Calu3 (cell line): ENCODE results near the gene SIRT1. TPM values are rescaled to one million over a fixed set of nuclear protein-coding genes. Genes with fewer than 3 reads are reported as not detected.

Experiments
- BruUV-seq: library from RNA; stranded (reverse); fragments of 400-500 nt; replicated peaks from 2 replicates; lab custom pipeline; 2021; lab: Mats Ljungman, UMichigan
- CTCF ChIA-PET: fragments of 300-600 bp; sonication (Branson Sonifier 250); formaldehyde crosslinking; loops from one replicate; lab custom pipeline; 2022; ENCODE audit warnings: antibody characterized with exemption; lab: Charles Lee
- DNase-seq: peaks from one replicate; pipeline ENCODE4 v3.0.0; 2022
- H3K27ac Mint-ChIP-seq: one replicate; pipeline ENCODE4 v1.8.0; 2022; ENCODE audit warnings: mixed read lengths; ENCODE audit not compliant: unreplicated experiment
- H3K27me3 Mint-ChIP-seq: one replicate; pipeline ENCODE4 v1.8.0; 2022; ENCODE audit warnings: mixed read lengths; ENCODE audit not compliant: unreplicated experiment
- H3K36me3 Mint-ChIP-seq: one replicate; pipeline ENCODE4 v1.8.0; 2022; ENCODE audit warnings: mild to moderate bottlenecking, moderate library complexity, mixed read lengths; ENCODE audit not compliant: insufficient read depth, unreplicated experiment
- H3K4me1 Mint-ChIP-seq: one replicate; pipeline ENCODE4 v1.8.0; 2022; ENCODE audit warnings: mild to moderate bottlenecking, low read depth, mixed read lengths; ENCODE audit not compliant: unreplicated experiment
- H3K4me3 Mint-ChIP-seq: one replicate; pipeline ENCODE4 v1.8.0; 2022; ENCODE audit warnings: mild to moderate bottlenecking, low read depth, moderate library complexity, mixed read lengths; ENCODE audit not compliant: unreplicated experiment
- H3K9me3 Mint-ChIP-seq: one replicate; pipeline ENCODE4 v1.8.0; 2022; ENCODE audit warnings: low read depth, mixed read lengths; ENCODE audit not compliant: unreplicated experiment
- CTCF ChIP-seq: fragments of 200-600 bp; IDR thresholded peaks from one replicate; pipeline ENCODE4 v1.8.0; 2022; ENCODE audit warnings: antibody characterized with exemption; ENCODE audit not compliant: unreplicated experiment
- intact Hi-C: fragments of 100-400 bp; cut with micrococcal nuclease; formaldehyde crosslinking; loops from one replicate; pipeline ENCODE4 v1.10.0; 2022; ENCODE audit not compliant: unreplicated experiment
- total RNA-seq: library from RNA; stranded (reverse); gene quantifications from 2 replicates; pipeline ENCODE4 v1.2.3, GENCODE V29; 2022

The SIRT1 gene
- total RNA-seq, 1 experiment from 2014 or later: 26.1 TPM

DNA sequence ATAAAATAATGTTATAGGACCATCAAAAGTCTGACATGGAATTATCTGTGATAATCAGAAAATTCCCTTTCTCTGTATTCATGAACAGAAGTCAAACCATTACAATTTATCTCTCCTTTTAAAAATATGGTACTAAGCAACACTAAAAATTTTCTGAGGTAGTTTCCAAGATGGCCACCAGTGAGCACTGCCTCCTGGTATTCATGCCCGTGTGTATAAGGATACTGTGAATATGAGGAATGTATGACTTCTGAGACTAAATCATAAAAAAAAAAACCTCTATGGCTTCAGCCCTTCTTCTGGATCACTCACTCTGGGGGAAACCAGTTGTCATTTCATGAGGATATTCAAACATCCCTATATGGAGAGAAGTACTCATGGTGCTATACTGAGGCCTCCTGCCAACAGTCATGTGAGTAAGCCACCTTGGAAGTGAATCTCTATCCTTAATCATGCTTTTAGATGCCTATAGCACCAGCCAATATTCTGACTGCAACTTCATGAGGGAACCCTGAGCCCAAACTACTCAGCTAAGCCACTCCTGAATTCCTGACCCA lies 41.1 kb downstream of the SIRT1 start:
- no peak for TF ChIP-seq CTCF
- no peaks in the 10 kb centered on the region for H3K4me1 Mint-ChIP-seq
- no peaks in the 10 kb centered on the region for H3K9me3 Mint-ChIP-seq
- no peak overlapping the region for H3K27ac Mint-ChIP-seq
- CTCF ChIA-PET: no interaction called here
- no peaks in the 10 kb centered on the region for H3K27me3 Mint-ChIP-seq
- H3K4me3 Mint-ChIP-seq: no peak overlapping the region
- BruUV-seq: no TSS peak
- peaks cover 11% of the 10 kb centered on the region for H3K36me3 Mint-ChIP-seq
- DNase-seq: no peak
- intact Hi-C loops: no loop called here

DNA sequence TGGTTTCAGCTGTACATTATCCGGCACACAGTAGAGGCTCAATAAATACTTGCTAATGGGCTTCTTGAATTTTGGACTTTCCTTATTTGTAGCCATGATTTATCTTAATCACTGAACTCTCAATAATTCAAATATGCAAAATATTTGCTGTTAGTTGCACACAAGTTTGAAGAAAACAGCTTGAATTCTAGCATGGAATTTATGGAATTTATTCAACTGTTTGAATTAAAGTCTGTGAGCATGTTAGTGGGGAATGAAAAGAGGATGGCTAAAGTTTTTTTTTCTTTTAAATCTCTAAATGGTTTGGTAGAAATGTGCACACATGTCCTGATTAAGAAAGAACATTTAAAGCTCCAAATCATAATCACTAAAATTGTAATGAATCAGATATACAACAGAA lies 42.5 kb downstream of the SIRT1 start:
- intact Hi-C loops: no loop called here
- Mint-ChIP-seq H3K4me3 (no peak overlapping the region), H3K27me3 (no peaks in the 10 kb centered on the region), H3K4me1 (no peaks in the 10 kb centered on the region), H3K36me3 (peaks cover 11% of the 10 kb centered on the region), H3K9me3 (no peaks in the 10 kb centered on the region), H3K27ac (no peak overlapping the region)
- DNase-seq: no peak
- no TSS peak for BruUV-seq
- no peak for TF ChIP-seq CTCF
- CTCF ChIA-PET: interaction anchor here (0.6 kb wide), 1 partner anchor 9 kb away, joined by 3 read pairs; no protein-coding TSS in a partner anchor

- no peaks in the 10 kb centered on the region for H3K4me1 Mint-ChIP-seq
- no peaks in the 10 kb centered on the region for H3K9me3 Mint-ChIP-seq
- intact Hi-C loops: no loop called here
- H3K27me3 Mint-ChIP-seq: no peaks in the 10 kb centered on the region
- no TSS peak for BruUV-seq
- CTCF ChIA-PET: no interaction called here
- H3K4me3 Mint-ChIP-seq: no peak overlapping the region
- H3K36me3 Mint-ChIP-seq: peaks cover 47% of the 10 kb centered on the region
- no peak overlapping the region for H3K27ac Mint-ChIP-seq
- no peak for TF ChIP-seq CTCF
- DNase-seq: no peak
These were observed 48.7 kb downstream of the SIRT1 start for GRCh38 chr10:67933199-67933598.

GRCh38 chr10:67934336-67934735 lies 49.9 kb downstream of the SIRT1 start:
- peaks cover 47% of the 10 kb centered on the region for H3K36me3 Mint-ChIP-seq
- no peaks in the 10 kb centered on the region for H3K9me3 Mint-ChIP-seq
- no peak overlapping the region for H3K27ac Mint-ChIP-seq
- H3K27me3 Mint-ChIP-seq: no peaks in the 10 kb centered on the region
- CTCF ChIA-PET: no interaction called here
- no peak for DNase-seq
- no peak overlapping the region for H3K4me3 Mint-ChIP-seq
- no peak for TF ChIP-seq CTCF
- intact Hi-C loops: no loop called here
- BruUV-seq: no TSS peak
- no peaks in the 10 kb centered on the region for H3K4me1 Mint-ChIP-seq
